Femur (tissue), 1 donor: ENCODE data around the gene DYNLRB1.

Experiments used
- DNase-seq: peaks from one replicate; pipeline ENCODE4 v3.0.0-alpha.2; 2017

The DYNLRB1 gene

DNA sequence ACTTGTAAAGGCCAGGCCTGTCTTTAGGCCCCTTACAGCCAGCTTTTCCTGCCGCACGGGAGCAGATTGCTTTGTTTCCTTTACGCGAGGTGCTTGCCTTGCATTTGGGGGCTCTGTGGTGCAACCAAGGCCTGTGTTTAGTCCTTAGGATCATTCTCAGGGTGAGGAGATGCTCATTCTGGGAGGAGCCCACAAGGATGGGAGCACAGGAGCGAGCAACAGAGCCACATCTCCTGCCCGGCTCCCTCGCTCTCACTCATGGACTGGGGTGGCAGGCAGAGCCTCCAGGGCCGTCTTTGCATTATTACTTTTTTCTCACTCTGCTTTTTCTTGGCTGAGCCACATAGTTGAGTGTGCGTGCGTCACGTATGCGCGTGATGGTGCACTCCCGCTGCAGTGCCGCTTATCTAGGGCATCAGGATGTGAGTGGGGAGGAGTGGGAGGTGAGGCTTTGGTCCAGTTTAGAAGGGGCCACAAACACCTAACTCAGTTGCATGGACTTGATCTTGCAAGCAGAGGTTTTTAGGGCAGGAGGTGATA is 19.1 kb downstream of the DYNLRB1 start:
- no peak for DNase-seq

DNA sequence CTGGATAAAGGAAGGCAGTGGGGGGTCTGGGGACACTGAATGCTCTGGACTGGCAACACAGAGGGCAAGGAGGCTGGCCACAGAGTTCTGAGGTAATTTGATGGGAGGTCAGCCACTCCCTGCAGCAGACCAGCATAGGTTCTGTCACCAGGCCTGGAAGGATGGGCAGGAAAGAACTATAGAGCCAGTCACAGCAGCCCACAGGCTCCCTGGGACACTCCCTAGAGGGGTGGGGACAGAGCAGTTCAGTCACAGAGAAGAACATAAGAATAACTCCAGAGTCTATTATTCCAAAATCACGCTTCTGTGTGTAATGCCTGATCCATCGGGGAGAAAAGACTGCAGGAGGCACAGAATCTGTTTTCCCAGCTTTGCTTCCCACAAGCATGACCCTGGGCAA is 19.6 kb downstream of the DYNLRB1 start:
- DNase-seq: no peak

DNA sequence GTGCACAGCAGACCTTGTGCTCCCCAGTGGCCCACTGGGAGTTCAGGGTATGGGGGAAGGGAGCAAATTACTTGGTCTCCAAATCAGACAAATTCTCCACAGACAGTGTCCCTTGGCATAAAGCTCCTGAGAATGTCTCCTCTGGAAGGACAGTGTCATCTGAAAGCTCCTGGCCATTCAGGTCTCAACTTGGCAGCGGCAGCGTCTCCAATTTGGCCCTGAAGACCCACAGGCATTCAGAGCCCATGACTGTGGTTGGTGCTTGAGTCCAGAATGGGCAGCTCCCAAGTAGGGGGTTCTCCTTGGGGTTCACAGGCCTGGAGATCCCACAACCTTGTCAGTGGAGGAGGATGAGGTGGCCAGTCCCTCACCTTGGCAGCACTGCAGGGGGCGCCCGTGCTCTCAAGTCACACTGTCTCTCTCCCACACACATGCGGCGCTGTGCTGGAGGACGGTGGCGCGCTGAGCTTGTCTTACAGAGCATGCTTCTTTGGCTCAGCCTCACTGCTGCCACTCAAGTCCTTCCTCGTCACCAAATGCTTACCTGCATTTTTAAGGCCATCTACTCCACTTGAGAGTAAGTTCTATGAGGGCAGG is 20.7 kb downstream of the DYNLRB1 start:
- DNase-seq: no peak

DNA sequence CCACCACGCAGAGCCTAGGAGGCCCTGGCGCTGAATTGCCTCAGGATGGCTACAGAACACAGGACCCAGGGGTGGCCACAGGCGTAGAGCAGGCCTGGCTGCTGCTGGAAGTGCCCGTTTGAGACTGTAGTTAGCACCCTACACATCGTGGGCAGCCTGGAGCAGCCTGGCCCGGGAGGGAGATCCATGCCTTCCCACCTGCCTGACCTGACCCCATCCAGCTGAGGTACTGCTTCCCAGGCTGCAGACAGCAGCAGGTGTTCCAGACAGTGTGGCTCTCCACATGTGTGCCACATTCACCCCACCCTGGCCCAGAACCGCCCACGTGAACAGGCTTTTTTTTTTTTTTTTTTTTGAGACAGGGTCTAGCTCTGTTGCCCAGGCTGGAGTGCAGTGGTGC is 21.4 kb downstream of the DYNLRB1 start:
- no peak for DNase-seq

DNA sequence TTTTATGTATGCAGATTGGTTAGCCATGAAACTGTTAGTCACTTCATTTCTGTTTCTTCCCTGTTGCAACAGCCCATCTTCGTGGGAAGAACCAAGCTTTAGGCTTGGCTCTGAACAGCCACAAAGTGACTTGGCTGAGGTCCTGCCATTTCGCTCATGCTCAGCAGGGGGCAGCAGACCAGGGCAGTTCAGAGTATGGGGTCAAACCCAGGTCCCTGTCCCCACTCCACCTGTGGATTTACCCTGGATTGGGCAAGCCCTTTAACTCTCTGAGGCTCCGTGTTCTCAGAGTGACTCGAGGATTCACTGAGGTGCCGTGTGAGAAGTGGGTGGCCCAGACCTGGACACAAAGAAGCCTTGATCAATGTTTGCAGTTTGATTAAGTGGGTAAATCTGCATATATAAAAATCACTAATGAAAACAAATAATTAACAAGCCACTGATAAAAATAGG is 22.5 kb downstream of the DYNLRB1 start:
- no peak for DNase-seq

DNA sequence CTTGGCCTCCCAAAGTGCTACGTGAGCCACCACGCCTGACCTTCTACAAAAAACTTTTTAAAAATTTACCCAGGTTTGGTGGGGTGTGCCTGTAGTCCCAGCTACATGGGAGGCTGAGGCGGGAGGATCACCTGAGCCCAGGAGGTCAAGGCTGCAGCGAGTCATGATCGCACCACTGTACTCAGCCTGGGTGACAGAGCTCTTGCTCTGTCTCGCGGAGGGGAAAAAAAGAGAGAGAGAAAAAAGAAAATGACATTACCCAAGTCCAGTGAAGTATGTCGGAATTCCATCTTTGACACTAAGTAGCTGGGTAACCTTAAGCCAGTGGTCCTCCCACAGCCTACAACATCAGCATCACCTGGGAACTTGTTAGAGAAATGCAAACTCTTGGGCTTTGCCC is 23.5 kb downstream of the DYNLRB1 start:
- DNase-seq: no peak

DNA sequence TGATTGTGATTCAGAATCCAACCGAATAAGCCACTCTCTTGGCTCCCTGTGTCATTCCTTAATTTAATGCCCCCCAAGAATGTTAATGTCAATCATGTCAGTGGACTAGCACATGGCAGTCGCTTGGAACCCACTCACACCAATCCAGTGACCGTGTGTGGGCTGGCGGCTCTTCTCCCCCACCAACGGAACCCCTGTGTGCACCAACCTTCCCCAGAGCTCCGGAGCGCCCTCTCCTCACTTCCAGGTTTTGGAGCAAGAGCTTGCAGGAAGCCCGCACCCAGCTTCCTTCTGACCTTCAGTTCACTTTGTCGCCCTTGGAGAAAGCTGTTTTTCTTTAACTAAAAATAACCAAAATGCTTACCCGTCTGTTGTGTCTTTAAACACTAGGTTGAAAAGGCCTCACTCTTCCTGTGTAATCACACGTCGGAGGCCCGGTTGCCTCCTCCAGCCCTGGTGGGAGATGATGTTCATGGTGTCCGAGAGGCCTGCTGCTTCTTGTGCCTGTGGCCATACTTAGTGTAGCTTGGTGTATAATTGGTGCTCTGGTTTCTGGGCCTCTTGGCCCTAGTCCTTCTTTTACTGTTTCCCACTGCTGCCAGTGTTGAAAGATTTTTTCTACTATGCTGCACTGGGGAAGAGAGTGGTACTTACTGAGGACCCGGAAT is 24.5 kb downstream of the DYNLRB1 start:
- DNase-seq: no peak

DNA sequence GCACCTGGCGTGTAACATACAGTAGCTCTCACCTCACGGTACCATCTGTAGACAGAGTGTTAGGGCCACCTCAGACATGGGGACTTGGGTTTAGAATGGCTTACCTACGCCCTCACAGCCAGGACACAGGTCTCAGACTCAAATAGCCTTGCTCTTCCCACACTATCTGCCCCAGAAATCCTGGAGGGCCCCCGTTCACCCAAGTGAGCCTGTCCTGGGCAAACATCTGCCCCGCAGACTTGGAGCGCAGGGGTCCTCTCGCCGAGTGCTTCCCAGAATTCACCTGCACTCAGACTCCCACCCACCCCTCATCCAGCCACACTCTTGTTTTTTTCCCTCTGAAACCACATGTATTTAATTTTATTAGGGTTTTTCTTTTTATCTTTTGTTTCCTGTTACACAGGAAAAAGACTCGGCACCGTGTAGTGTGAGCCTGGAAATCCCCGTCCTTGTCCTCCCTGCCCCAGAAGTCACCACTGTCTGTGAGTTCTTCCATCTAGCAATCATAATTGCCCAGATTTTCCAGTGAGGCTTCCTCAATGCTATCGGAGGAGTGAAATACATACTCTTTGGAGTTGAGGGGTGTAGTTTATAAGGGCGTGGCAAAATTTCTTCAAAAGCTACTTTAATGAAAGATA is 25.2 kb downstream of the DYNLRB1 start:
- no peak for DNase-seq

DNA sequence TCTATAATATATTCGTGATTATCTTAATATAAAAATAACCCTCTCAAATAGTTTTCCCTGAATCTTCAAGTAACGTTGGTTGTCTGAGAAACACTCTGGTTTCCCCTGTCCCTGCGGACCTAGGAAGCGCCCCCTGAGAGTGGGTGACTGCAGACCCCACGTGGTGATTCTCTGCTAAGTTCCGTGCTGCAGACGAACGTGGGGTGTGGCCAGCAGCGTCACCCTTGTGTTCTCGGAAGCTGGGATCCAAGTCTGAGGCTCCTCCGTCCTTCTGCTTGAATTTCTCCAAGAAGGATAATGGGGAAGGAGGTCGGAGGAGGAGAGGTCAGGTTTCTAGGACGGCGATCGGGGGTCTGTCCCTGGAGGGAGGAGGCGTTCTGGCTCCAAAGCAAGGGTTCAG is 25.7 kb downstream of the DYNLRB1 start:
- no peak for DNase-seq

DNA sequence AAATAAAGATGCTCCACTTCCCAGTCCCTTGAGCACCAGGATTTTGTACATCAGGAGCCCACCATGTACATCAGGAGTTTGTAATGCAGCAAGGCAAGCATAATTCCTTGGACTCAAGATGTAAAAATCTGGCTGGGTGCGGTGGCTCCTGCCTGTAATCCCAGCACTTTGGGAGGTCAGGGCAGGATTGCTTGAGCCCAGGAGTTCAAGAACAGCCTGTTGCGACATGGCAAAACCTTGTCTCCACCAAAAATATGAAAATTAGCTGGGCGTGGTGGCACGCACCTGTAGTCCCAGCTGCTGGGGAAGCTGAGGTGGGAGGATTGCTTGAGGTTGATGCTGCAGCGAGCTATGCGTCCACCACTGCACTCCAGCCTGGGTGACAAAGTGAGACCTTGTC is 26.2 kb downstream of the DYNLRB1 start:
- DNase-seq: no peak

DNA sequence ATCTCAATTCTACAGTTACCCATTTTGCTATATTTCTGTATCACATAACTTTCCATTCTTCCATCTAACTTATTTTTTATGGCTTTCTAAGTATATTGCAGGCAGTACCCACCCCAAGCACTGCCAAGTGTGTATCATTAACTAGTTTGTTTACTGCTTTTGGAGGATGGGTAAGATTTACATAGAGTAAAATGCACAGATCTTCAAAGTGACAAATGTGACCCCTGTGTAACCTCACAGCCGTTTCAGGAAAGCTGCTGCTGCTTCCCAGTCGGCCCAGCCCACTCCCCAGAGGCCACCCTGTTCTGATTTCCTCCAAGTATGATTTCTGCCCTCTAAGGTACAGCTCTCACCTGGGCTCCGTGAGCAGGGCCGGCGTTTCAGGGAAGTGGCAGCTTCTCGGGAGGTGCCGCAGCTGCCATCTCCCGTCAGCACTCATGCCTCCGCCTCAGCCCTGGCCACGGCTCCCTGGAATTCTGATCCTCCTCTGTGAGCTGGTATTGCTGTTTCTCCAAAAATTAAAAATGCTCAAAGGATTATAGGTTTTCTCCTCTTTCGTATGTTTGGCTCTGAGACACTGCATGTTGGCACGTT is 27.3 kb downstream of the DYNLRB1 start:
- DNase-seq: no peak

DNA sequence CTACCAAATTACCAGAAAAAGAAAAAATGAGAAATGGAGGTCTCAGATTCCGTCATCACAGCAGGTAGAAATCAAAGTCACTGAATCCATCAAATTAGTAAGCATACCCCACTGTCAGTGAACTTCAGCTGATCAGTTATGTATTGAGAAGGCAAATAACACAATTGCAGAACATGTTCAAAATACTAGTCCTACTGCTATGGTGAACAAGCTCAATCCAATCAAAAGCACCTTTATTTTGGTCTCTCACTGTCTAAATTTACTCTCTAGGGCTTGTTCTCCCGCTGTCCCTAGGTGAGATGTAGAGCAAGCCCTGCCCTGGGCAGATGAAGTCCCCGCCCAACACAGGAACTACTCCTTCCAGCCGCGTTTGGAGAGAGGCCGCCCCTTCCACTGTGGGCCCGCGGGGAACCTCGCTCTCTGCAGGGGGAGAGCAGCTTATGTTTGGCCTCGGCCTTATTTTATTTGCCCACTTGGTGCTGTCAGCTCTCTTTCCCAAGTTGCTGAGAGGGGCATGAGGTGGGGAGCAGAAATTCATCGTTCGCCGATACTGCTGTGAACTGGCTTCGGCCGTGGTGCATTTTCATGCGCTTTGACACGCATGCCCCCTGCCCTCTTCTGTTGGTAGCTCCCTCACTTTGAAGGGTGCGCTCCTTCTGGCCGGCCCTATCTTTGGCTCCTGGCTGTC is 28.0 kb downstream of the DYNLRB1 start:
- no peak for DNase-seq

DNA sequence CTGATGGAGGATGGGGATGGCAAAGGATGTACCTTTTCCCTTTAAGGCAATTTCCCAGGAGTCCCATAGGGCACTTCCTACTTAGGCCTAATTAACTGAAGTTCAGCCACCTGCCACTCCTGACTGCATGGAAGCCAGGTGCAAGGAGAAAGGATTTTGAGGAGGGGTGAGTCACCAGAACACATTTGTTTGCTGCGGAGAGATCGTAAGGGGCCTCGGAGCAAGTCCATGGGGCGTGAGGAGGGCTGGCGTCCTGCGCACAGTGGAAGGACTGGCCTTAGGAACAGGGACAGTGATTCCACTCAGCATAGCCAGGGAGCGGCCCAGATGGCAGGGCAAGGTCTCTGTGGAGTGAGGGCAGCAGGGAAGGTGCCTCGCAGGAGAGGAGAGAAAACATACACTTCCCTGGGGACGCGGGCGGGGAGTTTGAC is 30.5 kb downstream of the DYNLRB1 start:
- no peak for DNase-seq

DNA sequence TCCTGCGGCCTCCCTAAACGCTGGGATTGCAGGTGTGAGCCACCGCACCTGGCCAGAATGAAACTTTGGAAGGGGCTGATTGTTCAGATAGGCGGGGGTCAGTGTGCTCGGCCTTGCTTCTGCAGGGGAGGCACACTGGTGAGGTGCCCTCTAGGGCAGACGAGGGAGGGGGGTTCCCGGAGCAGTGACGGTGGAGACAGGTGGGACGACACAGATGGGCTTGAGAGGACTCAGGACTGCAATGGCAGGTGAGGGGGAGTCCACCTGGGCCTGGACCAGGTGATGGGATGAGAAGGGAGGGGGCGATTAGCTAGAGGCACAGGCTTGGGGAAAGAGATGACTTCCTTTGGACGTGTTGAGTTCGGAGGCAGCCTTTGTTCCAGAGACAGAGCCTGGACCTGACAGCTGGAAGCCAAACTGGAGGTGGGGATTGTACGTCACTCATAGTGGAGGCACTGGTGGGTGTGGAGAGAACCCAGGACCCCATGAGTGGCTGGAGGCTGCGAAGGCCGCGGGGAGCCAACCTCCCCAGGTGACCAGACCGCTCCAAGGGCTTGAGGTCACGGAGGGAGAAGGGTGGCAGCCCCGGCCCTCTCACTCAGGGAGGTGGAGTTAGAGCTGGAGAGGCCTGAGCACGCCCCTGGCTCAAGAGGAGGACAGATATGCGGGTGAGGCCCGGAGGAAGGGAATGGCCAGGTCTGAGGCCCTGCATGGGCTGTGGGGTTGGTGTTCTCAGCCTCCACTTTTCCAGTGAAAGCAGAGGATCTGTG is 31.8 kb downstream of the DYNLRB1 start:
- DNase-seq: no peak

DNA sequence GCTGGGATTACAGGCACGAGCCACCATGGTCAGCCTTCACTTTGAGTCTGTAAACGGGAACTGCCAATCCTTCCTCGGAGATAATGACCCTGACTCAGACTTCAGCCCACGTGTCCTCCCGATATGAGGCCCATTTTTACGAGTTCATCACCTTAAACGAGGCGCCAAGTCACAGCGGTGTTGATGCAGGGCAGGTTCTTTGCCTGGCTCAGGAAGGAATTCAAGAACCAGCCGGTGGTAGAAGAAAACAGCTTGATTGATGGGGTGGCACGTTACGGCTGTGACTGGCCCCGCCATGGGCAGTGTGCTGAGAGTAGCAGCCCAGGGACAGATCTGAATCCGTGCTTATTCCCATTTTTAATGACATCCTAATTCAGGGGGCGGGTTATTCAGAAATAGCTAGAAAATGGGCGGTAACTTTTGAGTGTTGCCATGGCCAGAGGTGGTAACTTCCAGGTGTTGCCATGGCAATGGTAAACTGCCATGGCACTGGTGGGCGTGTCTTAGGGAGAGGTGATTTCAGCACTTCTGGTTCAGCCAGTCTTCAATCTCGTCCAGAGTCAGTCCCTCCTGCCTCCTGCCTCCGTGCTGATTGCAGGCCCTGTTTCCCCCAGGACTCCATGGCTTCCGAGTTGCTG is 33.2 kb downstream of the DYNLRB1 start:
- no peak for DNase-seq

DNA sequence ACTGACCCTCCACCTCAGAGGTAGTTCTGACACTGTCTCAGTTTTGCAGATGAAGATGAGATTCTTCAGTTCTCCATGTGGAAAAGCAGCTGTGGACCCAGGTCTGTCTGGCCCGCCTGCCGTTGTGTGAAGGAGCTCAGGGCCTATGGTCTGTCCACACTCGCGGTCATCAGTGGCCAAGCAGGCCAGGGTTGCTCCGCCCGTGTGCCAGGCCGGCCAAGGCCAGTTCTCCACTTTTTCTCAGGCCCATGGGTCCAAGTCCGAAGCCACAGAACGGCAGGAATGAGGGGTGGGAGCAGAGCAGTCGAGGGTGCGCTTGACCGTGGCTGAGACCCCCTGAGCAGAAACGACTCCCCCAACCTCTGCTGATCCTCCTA is 33.7 kb downstream of the DYNLRB1 start:
- DNase-seq: no peak

DNA sequence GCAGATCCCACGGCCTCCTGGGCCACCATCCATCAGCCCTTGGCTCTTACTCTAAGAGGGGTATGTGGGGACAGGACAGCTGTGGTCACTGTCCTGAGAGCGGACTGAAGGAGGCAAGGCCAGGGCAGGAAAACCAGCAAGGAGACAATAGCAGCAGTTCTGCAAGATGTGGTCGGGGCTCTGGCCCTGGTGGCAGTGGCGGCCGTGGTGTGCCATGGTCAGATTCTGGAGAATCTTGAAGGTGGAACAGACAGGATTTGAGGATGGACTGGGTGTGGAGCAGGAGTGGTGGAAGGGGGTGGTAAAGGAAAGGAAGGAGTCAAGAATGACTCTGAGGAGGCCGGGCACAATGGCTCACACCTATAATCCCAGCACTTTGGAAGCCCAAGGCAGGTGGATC is 36.3 kb downstream of the DYNLRB1 start:
- DNase-seq: no peak

DNA sequence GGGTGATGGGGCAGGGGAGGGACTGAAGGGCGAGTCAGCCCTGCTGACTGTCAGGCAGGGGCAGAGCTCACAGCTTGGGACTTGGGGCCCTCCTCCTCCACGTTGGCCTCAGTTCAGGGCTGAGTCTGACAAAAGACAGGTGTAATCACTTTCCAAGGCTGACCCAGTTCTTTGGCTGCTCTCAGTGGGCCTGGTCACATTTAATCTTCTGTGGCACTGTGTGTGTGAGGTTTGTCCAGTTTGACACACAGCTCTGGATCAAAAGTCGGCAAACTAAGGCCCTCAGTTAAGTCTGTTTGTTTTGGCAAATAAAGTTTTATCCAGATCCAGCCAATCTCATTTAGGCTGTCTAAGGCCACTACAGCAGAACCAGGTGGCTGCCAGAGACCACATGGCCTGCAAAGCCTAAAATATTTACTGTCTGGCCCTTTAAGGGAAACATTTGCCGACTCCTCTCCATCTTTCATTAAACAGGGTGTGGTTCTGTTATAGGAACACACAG is 37.2 kb downstream of the DYNLRB1 start:
- DNase-seq: no peak

DNA sequence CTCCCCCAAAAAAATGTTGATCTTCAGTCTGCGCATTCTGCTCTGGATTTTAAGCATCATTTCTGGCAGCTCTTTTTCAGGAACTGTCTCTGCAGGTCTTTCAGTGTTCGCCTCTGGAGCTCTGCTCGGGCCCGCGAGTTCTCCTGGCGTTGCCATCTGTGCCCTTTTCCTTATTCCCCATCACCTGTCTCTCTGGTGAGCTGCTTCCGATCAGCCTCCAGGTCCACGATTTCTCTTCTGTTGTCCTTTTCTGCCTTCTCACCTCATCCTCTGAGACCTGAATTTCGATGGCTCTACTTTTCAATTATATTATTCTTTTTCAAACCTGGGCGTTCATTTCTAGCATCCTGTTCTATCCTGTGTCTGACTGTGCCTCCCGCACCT is 41.7 kb downstream of the DYNLRB1 start:
- no peak for DNase-seq

DNA sequence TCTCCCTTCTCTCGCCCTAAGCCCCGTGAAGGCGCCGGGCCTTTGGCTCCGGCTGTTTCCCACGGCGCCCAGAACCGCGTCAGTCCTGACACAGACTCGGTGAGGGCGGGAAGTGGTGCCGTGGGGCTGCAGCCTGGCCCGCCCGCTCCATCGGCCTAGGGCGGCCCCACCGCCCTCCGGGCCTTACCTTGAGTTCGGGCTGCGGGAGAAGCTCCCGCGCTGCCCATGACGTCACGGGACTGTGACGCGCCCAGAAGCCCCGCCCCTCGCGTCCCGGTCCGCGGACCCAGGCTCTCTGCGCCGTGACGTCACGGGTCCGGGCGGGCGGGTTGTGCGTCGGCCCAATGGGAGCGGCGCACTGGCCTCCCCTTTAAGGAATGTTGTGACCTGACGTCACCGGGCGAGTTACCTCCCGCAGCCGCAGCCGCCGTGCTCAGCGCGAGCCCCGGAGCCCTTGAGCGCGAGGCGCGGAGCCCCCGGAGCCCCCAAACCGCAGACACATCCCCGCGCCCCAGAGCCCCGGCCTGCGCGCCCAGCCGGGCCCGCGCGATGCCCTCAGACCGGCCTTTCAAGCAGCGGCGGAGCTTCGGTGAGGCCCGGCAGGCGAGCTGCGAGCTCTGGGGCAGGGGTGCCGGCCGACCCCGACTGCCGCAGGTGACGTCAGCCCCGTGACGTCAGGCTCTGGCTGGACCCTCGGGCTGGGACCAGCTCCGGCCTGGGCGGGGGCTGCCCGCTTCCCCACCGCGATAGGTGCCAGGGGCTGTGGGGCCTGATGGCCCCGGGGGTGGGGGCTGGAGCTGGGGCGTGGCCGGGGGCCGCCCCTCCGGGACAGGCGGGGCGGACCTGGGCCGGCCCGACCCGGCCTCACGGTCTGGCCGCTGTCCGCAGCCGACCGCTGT is 42.3 kb downstream of the DYNLRB1 start, which contains the start of gene MAP1LC3A:
Gene MAP1LC3A (plus strand): TSS at position 399 of the 899 bp plus-strand sequence. CDS start 151 bp downstream, at position 550.
- DNase-seq: peak; percentile 96
